ENCODE results near the gene WDR81.
"Not testable (repeated sequence)": the region's sequence is repeated elsewhere in the genome, so short reads cannot be mapped to it uniquely, and the experiment has no call there.

Gene WDR81

DNA sequence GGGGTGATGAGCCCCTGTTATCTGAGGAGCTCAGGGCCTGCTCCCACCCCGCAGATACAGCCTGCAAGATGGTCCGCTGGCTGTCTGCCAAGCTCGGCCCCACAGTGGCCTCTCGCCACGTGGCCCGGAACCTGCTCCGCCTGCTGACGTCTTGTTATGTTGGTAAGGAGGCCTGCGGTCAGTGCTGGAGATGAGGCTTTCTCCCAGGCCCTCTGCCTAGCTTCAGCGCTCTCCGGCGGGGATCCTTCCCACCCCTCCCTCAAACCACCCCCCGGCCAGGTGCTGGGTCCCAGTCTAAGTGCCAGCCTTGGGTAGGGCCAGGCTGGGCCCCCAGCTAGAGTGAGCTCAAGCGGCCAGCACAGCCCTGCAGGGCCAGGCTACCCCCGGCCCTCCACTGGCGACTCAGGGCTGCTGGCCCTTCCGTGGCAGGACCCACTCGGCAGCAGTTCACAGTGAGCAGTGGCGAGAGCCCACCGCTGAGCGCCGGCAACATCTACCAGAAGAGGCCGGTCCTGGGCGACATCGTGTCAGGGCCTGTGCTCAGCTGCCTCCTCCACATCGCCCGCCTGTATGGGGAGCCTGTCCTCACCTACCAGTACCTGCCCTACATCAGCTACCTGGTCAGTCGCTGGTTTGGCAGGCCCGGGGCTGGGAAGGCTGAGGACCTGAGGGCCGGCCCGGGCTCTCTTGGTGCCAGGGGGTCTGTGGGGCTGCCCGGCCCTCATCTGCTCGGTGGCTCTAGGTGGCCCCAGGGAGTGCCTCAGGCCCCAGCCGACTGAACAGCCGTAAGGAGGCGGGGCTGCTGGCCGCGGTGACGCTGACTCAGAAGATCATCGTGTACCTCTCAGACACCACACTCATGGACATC, 6.1 kb downstream of the WDR81 start:
- DNase-seq (ENCODE audit: low read depth in 2 of 2): no peak

DNA sequence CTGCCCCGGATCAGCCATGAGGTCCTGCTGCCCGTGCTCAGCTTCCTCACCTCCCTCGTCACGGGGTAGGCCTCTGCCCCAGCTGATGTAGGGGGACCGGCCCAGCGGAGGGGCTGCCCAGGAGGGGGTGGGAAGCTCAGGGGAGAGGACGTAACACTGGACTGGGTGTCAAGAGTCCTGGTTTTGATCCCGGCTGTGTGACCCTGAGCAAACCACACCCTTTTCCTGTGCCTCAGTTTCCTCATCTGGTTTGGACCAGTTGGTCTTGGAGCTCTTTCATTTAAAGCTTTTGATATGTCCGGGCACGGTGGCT, 6.6 kb downstream of the WDR81 start:
- DNase-seq (ENCODE audit: low read depth in 2 of 2): no peak

DNA sequence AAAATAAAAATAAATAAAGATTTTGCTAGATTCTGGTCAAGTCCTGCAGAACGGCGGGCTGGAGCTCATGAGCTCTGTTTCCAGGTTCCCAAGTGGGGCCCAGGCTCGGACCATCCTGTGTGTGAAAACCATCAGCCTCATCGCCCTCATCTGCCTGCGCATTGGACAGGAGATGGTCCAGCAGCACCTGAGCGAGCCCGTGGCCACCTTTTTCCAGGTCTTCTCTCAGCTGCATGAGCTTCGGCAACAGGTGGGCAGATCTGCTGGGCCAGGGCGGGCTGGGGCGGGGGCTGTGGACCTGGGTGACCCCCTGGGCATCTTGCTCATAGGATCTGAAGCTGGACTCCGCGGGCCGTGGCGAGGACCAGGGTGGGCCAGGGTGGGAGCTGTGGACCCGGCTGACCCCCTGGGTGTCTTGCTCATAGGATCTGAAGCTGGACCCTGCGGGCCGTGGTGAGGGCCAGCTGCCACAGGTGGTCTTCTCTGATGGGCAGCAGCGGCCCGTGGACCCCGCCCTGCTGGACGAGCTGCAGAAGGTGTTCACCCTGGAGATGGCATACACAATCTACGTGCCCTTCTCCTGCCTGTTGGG, 7.8 kb downstream of the WDR81 start:
- no peak for DNase-seq (ENCODE audit: low read depth in 2 of 2)

DNA sequence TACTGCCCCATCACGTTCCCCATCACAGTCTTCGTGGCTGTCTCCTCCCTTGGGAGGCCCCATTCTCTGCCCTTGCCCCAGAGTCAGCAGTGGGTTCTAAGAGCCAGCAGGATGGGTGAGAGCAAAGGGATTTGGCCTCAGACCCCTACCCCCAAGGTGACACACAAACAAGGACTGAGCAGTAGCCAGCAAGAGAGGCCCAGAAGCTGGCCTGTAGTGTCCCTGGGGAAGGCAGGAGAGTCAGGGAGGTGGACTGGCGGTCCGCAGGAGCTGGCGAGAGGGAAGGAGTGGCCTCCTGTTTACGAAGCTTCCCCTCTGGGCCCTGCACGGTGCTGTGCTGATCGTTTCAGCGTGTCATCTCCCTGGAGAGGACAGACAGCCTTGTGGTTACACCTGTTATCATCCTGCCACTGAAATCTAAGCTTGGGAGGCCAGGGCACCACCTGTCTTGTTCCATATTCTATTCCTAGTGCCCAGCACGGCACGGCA, 8.4 kb downstream of the WDR81 start:
- no peak for DNase-seq (ENCODE audit: low read depth in 2 of 2)

DNA sequence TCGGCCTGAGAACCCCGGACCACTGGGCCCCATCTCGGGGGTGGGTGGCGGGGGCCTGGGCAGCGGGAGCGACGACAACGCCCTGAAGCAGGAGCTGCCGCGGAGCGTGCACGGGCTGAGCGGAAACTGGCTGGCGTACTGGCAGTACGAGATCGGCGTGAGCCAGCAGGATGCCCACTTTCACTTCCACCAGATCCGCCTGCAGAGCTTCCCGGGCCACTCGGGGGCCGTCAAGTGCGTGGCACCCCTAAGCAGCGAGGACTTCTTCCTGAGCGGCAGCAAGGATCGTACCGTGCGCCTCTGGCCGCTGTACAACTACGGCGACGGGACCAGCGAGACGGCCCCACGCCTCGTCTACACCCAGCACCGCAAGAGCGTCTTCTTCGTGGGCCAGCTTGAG, 9.3 kb downstream of the WDR81 start:
- no peak for DNase-seq (ENCODE audit: low read depth in 2 of 2)

DNA sequence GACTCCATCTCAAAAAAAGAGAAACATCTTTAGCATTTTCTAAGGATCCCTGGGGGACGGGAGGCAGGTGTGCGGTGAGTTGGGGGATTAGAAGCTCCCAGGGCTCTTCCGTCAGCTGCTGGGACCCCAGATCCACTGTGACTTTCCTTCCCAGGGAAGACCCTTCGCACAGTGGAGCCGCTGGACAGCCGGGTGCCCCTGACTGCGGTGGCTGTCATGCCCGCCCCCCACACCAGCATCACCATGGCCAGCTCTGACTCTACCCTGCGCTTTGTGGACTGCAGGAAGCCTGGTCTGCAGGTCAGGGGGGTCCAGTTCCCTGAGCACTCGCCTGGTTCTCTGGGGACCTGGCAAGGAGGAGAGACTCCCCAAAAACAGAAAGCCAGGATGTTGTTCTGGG, 10.9 kb downstream of the WDR81 start:
- no peak for DNase-seq (ENCODE audit: low read depth in 2 of 2)

DNA sequence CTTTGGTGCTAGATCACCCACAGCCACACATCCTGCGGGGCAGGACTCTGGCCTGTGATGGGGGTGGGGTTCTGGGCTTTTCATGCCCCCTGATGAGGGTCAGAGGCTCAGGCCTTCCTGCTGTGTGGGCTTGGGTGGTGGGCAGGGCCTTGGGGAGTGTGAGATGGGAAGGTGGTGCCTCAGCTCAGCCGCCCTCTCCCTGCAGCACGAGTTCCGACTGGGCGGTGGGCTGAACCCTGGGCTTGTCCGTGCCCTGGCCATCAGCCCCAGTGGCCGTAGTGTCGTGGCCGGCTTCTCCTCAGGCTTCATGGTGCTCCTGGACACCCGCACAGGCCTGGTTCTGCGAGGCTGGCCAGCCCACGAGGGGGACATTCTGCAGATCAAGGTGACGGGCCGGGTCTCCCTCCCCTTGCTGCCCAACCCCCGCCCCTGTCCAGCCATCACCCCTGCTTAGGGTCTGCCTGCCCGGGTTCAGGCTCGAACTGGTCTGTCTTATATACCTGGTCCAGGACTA, 11.4 kb downstream of the WDR81 start:
- DNase-seq (ENCODE audit: low read depth in 2 of 2): no peak

DNA sequence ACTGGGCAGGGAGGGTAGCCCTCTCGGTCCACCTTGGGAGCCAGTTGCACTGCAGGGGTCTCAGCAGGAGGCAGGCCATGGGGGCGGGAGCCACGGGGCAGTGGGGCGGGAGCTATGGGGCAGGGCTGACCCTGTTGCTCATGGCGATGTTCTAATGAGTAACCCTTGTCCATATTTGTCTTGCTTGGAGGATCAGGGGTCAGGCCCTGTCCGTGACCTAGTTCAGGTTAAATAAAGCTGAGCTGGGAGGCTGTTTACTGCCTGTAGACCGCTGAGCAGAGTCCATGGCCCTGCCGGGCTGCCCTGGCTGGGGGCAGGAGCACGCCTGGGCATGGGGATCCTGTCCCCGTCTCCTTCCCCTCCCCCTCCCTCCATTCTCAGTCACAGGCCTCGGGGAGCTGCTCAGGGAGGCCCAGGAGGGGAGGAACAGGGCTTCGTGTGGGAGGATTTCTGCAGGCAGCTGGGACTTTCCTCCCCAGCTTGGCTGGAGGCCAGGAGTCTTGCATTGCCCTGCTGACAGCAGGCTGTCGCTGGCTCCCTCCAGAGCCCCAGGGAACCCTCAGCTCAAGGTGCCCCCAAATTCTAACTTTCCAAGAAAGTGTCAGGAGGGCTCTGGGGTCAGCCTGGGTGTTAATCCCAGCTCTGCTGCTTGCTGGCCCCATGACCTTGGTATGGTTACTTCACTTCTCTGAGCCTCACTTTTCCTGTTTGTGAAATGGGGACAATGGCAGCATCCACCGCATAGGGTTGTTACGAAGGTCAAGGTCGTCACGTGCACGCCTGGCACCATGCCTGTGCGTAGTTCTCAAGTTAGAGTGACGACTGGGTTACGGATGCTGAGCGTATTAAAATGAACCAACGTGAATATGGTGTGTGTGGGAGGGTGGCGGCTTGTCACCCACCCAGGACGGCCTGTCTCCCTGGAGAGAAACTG, 12.1 kb downstream of the WDR81 start:
- DNase-seq (ENCODE audit: low read depth in 2 of 2): no peak

DNA sequence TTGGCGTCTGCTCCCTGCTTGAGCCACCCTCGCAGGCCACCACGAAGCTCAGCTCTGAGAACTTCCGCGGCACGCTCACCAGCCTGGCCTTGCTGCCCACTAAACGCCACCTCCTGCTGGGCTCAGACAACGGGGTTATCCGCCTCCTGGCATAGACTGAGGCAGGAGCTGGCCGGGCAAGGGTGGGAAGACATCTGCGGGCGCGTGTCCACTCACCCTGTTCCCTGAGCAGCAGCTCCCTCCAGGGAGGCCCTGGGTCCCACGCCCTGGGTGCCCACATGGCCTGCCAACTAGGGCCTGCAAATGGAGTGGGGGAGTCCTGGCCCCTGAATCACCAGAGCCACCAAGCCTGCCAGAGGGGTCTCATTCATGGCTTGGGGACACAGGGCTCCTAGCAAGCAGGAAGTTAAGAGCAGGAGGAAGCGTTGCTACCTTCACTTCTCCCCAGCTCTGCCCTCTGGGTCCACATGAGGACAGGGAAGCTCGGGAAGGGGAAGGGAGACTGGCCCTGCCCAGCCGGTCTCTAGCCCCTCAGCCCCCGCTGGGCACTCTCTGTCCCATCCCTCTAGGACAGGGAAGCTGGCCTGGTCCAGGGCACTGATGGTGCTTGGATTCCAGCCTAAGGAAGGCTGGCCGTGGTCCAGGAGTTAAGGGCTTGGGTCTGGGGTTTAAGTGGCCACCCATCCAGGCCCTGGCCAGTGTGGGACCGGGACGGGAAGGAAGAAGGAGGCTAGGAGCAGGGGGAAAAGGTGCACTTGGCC, 13.2 kb downstream of the WDR81 start:
- no peak for DNase-seq (ENCODE audit: low read depth in 2 of 2)

DNA sequence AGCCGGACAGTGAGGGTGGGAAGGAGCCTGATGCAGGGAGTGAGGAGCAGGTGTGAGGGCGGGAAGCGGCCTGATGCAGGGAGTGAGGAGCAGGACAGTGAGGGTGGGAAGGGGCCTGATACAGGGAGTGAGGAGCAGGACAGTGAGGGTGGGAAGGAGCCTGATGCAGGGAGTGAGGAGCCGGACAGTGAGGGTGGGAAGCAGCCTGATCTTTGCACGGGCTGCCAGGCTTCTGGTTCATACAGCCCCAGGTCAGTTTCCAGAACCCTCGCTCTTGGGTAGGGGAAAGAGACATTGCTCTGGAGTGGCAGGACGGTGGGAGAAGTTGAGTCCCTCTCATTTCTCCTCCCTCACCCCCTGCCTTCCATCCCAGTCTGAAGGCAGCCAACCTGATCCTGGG, 17.4 kb downstream of the WDR81 start:
- DNase-seq (ENCODE audit: low read depth in 2 of 2): not testable (repeated sequence)

DNA sequence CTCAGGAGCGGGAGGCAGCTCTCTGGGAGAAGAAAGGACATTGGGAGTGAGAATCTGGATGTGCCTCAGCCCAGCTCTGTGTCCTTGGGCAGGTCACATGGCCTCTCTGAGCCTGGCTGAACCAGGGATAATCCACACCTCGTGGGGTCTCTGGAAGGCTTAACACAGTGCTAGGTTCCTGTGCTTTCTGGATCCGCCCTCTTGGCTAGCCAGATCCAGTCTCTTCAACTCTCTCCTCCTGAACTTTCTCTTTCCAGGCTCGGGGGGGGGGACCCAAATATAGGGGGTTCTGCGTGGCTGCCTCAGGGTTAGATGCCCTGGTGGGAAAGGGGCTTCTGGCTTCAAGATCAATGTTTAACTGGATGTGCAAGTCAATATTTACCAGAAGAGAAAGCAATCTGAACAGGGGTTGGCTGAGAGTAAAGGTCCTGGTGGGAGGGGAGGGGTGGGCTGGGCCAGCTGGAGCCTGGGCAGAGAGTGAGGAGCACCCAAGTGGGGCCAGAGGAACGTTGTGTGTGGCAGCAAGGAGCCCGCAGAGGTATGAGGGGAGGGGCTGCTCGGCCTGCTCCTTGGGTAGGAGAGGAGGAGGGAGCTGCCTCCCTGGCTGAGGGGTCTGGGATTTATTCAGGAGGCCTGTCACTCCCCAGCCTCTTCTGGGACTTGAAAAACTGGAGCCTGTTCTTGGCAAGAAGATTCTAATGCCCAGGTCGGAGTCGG, 18.0 kb downstream of the WDR81 start, which contains the start of gene SERPINF2:
SERPINF2 (plus strand) TSS at position 501 of the 717 bp plus-strand sequence. CDS start 2,125 bp downstream, outside the sequence.
- no peak for DNase-seq (ENCODE audit: low read depth in 2 of 2)

DNA sequence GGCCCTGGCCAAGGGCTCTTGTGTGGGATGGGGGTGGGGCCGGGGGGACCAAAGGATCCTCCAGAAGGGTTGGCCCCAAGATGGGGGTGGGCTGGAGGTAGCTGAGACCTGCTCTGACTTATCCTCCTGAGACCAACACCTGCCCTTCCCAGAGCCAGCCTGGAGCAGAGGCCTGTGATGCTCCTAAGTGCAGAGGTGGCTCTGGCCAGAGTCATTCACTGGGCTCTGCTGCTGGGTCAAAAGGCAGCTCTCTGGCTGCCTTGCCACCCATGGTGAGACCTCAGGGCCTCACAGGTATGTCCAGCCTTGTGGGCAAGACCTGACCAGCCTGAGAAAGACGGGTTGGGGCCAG, 18.6 kb downstream of the WDR81 start:
- no peak for DNase-seq (ENCODE audit: low read depth in 2 of 2)

DNA sequence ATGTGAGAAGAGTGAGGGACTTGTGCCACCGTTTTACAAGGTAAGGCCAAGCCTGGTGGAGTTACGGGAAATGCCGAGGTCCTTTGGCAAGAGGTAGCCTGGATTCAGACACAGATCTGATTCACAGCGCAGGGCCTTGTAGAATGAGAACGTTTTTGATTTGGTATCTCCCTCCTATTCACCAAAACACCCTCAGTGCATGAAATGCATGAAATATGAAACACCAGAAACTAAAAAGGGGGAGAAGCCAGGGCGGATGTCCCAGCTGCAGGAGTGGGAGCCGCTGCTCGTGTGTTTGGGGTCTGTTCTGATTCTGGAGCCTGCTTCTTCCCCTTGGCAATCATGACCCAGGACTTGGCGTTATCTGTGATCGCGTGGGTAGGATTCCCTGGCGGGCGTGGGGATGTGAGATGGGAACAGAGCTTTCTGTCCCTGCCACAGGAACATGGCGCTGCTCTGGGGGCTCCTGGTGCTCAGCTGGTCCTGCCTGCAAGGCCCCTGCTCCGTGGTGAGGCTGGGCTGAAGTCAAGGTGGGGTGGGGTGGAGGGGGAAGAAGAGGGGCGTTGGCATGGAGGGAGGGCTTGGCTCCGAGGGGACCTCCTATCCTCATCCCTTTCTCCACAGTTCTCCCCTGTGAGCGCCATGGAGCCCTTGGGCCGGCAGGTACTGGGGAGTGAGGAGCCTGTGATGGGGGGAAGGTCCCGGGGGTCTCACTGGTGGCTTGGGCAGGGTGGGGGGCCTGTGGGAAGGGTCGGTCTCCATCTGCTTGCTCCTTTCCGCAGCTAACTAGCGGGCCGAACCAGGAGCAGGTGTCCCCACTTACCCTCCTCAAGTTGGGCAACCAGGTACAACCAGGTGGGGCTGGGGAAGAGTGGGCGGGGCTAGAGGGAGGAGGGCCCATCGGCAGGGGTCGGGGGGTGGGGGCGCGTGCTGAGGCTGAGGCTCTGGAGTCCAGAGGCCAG, 20.3 kb downstream of the WDR81 start:
- DNase-seq (ENCODE audit: low read depth in 2 of 2): no peak

DNA sequence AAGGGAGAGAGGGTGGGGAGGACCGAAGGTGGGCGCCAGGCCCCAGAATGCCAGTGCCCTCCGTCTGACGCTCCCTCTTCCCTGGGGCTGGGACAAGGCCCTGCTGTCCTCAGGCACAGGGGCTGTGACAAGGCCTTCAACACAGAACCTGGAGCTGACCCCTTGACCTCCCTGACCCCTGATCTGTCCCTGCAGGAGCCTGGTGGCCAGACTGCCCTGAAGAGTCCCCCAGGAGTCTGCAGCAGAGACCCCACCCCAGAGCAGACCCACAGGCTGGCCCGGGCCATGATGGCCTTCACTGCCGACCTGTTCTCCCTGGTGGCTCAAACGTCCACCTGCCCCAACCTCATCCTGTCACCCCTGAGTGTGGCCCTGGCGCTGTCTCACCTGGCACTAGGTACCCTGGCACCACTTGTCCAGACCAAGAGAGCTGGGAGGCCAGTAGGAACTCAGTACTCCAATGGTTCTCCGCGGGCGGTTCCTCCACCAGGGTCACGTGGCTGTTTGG, 21.1 kb downstream of the WDR81 start:
- no peak for DNase-seq (ENCODE audit: low read depth in 2 of 2)

DNA sequence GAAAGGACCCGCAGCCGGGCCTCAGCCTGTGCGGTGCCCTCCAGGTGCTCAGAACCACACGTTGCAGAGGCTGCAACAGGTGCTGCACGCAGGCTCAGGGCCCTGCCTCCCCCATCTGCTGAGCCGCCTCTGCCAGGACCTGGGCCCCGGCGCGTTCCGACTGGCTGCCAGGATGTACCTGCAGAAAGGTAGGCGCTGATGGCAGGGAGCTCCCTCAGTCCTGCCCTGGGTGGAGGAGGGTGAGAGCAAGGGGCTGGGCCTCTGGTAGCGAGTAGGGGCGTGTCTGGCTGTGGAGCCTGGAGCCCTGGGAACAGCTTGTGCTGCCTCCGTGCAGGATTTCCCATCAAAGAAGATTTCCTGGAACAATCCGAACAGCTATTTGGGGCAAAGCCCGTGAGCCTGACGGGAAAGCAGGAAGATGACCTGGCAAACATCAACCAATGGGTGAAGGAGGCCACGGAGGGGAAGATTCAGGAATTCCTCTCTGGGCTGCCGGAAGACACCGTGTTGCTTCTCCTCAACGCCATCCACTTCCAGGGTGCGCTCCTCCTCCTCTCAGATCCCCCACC, 22.6 kb downstream of the WDR81 start:
- no peak for DNase-seq (ENCODE audit: low read depth in 2 of 2)

DNA sequence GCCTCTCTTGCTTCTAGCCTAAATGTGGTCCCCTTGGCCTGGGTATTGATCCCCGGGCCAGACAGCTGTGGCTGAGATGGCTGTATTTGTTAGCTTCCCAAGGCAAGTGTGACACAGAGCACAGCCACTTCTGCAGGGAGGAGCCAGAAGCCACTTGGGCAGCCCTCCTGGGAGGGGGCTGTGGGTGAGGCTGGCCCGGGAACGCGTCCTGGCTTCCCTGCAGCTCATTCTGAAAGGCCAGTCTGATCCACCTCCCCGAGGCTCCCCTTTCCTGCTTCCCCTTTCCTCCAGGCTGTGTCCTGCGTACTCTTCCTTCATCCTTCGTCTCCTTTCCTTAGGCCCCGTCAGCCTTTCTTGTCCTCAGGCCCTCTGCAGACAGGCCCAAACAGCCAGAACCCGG, 26.1 kb downstream of the WDR81 start:
- no peak for DNase-seq (ENCODE audit: low read depth in 2 of 2)

DNA sequence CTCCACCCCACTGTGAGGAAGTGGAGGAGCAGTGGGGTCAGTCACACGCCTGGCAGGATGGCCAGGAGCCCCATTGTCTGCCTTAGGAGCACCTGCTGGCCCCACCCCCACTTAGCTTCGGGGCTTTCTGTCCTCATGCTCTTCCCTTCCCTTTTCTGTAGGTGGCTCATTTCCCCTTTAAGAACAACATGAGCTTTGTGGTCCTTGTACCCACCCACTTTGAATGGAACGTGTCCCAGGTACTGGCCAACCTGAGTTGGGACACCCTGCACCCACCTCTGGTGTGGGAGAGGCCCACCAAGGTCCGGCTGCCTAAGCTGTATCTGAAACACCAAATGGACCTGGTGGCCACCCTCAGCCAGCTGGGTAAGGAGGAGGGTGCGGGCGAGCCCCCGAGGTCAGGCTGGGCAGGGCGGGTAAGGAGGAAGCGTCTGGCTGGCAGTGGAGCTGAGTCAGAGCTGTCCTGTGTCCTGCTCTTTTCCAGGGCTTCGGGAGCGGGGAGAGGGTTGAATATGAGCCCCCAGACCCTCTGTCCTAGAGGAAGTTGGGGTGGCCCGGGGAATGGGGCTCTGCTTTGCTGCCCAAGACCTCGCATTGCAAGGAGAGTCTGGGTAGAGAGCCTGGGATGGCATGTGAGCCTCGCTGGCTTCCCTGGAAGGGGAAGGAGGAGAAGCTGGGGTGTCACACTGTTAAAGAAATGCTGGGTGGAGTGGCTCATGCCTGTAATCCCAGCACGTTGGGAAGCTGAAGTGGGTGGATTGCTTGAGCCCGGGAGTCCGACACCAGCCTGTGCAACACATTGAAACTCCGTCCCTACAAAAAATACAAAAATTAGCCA, 28.1 kb downstream of the WDR81 start:
- DNase-seq (ENCODE audit: low read depth in 2 of 2): no peak

Measured in stimulated activated CD8-positive, alpha-beta memory T cell treated with anti-CD3 and anti-CD28 coated beads, Interleukin-15, amount 100 ng/mL, for 4 hours (primary cell).